Ishikawa (cell line): ENCODE data around the gene TYMP.

Experiments used
- CEBPB ChIP-seq: IDR thresholded peaks from 2 replicates; pipeline ENCODE4 v1.6.1; 2012
- CREB1 ChIP-seq: IDR thresholded peaks from 2 replicates; pipeline ENCODE4 v1.6.1; 2012; ENCODE audit warnings: low read depth
- EGR1 ChIP-seq: IDR thresholded peaks from 2 replicates; pipeline ENCODE4 v1.6.1; 2012
- EP300 ChIP-seq: IDR thresholded peaks from 2 replicates; pipeline ENCODE4 v1.6.1; 2012; ENCODE audit warnings: borderline replicate concordance
- FOXM1 ChIP-seq: IDR thresholded peaks from 2 replicates; pipeline ENCODE4 v1.6.1; 2012; ENCODE audit warnings: low read depth, borderline replicate concordance
- NFIC ChIP-seq: IDR thresholded peaks from 2 replicates; pipeline ENCODE4 v1.6.1; 2012
- RAD21 ChIP-seq: IDR thresholded peaks from 2 replicates; pipeline ENCODE4 v1.6.1; 2012; ENCODE audit warnings: low read depth
- TAF1 ChIP-seq: IDR thresholded peaks from 2 replicates; pipeline ENCODE4 v1.6.1; 2012; ENCODE audit warnings: low read depth, mild to moderate bottlenecking
- TCF12 ChIP-seq: IDR thresholded peaks from 2 replicates; pipeline ENCODE4 v1.6.1; 2012; ENCODE audit warnings: low read depth
- TEAD4 ChIP-seq: IDR thresholded peaks from 2 replicates; pipeline ENCODE4 v1.6.1; 2012
- YY1 ChIP-seq: IDR thresholded peaks from 2 replicates; pipeline ENCODE4 v1.6.1; 2012; ENCODE audit warnings: low read depth
- TF ChIP-seq, protein P1 (sequence below): IDR thresholded peaks from 2 replicates; pipeline ENCODE4 v1.6.1; 2012
- TF ChIP-seq, protein P2 (sequence below): IDR thresholded peaks from 2 replicates; pipeline ENCODE4 v1.6.1; 2012; ENCODE audit warnings: low read depth, mild to moderate bottlenecking
- TF ChIP-seq, protein P3 (sequence below): IDR thresholded peaks from 2 replicates; pipeline ENCODE4 v1.6.1; 2012

DNA sequence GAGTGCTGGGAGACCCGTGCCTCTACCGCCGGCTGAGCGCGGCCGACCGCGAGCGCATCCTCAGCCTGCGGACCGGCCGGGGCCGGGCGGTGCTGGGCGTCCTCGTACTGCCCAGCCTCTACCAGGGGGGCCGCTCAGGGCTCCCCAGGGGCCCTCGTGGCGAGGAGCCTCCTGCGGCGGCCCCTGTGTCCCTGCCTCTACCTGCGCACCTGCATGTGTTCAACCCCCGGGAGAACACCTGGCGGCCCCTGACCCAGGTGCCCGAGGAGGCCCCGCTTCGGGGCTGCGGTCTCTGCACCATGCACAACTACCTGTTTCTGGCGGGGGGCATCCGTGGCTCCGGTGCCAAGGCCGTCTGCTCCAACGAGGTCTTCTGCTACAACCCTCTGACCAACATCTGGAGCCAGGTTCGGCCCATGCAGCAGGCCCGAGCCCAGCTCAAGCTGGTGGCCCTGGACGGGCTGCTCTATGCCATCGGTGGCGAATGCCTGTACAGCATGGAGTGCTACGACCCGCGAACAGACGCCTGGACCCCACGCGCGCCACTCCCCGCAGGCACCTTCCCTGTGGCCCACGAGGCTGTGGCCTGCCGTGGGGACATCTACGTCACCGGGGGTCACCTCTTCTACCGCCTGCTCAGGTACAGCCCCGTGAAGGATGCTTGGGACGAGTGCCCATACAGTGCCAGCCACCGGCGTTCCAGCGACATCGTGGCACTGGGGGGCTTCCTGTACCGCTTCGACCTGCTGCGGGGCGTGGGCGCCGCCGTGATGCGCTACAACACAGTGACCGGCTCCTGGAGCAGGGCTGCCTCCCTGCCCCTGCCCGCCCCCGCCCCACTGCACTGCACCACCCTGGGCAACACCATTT, 19.3 kb upstream of the TYMP start:
- TF ChIP-seq TAF1 (no peak), EP300 (no peak), EGR1 (no peak), TEAD4 (no peak), TCF12 (no peak), YY1 (no peak), CEBPB (no peak), RAD21 (no peak), FOXM1 (no peak), CREB1 (no peak), NFIC (no peak)
- TF ChIP-seq, protein P1, sequence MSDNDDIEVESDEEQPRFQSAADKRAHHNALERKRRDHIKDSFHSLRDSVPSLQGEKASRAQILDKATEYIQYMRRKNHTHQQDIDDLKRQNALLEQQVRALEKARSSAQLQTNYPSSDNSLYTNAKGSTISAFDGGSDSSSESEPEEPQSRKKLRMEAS = no peak
- TF ChIP-seq, protein P2, sequence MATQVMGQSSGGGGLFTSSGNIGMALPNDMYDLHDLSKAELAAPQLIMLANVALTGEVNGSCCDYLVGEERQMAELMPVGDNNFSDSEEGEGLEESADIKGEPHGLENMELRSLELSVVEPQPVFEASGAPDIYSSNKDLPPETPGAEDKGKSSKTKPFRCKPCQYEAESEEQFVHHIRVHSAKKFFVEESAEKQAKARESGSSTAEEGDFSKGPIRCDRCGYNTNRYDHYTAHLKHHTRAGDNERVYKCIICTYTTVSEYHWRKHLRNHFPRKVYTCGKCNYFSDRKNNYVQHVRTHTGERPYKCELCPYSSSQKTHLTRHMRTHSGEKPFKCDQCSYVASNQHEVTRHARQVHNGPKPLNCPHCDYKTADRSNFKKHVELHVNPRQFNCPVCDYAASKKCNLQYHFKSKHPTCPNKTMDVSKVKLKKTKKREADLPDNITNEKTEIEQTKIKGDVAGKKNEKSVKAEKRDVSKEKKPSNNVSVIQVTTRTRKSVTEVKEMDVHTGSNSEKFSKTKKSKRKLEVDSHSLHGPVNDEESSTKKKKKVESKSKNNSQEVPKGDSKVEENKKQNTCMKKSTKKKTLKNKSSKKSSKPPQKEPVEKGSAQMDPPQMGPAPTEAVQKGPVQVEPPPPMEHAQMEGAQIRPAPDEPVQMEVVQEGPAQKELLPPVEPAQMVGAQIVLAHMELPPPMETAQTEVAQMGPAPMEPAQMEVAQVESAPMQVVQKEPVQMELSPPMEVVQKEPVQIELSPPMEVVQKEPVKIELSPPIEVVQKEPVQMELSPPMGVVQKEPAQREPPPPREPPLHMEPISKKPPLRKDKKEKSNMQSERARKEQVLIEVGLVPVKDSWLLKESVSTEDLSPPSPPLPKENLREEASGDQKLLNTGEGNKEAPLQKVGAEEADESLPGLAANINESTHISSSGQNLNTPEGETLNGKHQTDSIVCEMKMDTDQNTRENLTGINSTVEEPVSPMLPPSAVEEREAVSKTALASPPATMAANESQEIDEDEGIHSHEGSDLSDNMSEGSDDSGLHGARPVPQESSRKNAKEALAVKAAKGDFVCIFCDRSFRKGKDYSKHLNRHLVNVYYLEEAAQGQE = no peak
- TF ChIP-seq, protein P3, sequence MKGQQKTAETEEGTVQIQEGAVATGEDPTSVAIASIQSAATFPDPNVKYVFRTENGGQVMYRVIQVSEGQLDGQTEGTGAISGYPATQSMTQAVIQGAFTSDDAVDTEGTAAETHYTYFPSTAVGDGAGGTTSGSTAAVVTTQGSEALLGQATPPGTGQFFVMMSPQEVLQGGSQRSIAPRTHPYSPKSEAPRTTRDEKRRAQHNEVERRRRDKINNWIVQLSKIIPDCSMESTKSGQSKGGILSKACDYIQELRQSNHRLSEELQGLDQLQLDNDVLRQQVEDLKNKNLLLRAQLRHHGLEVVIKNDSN = no peak
